Fibroblast of skin of right quadriceps (primary cell): ENCODE results near the gene SERPINB7.

Experiments
- DNase-seq: peaks from one replicate; pipeline ENCODE4 v3.0.0-alpha.2; 2013

Gene SERPINB7

GRCh38 chr18:63850020-63850419 is 74.8 kb downstream of the SERPINB7 start:
- DNase-seq, result peak; percentile 38

GRCh38 chr18:63850636-63851035 is 75.4 kb downstream of the SERPINB7 start:
- DNase-seq, result no peak
